DMS 273 treated with DMSO at 0.1 percent for 48 hours (cell line): ENCODE data around the gene VSIR.

Experiments
- DNase-seq: peaks from one replicate; lab custom pipeline; 2025; lab: John Stamatoyannopoulos, UW

Gene VSIR

GRCh38 chr10:71773221-71773971 is at the start of gene VSIR:
Gene VSIR (minus strand): TSS chr10:71773520. CDS start chr10:71773439, 81 bp downstream.
- no peak for DNase-seq

GRCh38 chr10:71821909-71822763 is 48.8 kb upstream of the VSIR start:
- no peak for DNase-seq

GRCh38 chr10:71820966-71821365 is 47.6 kb upstream of the VSIR start:
- no peak for DNase-seq

- DNase-seq, result no peak
Observed at GRCh38 chr10:71819985-71820384, 46.7 kb upstream of the VSIR start.

- no peak for DNase-seq
Observed at GRCh38 chr10:71819441-71819861, 46.1 kb upstream of the VSIR start.

- DNase-seq, result no peak
Observed at GRCh38 chr10:71818674-71819260, 45.4 kb upstream of the VSIR start.

- no peak for DNase-seq
Observed at GRCh38 chr10:71817831-71818655, 44.7 kb upstream of the VSIR start.

- no peak for DNase-seq
Observed at GRCh38 chr10:71816936-71817618, 43.8 kb upstream of the VSIR start.

GRCh38 chr10:71816421-71816851 is 43.1 kb upstream of the VSIR start:
- DNase-seq, result no peak

GRCh38 chr10:71815515-71816130 is 42.3 kb upstream of the VSIR start:
- no peak for DNase-seq

GRCh38 chr10:71814922-71815411 is 41.6 kb upstream of the VSIR start:
- no peak for DNase-seq

GRCh38 chr10:71812913-71813590 is 39.7 kb upstream of the VSIR start:
- DNase-seq, result no peak

- DNase-seq, result no peak
Observed at GRCh38 chr10:71812016-71812912, 38.9 kb upstream of the VSIR start.

GRCh38 chr10:71811351-71811750 is 38.0 kb upstream of the VSIR start:
- no peak for DNase-seq

GRCh38 chr10:71810048-71810750 is 36.9 kb upstream of the VSIR start:
- DNase-seq, result no peak

- DNase-seq, result no peak
Observed at GRCh38 chr10:71809628-71810027, 36.3 kb upstream of the VSIR start.

GRCh38 chr10:71807557-71808510 is 34.5 kb upstream of the VSIR start:
- DNase-seq, result no peak
